Coronary artery (tissue), 2 donors: Measurements from ENCODE around the gene ACKR3.

Experiments
- DNase-seq: peaks from one replicate; pipeline ENCODE4 v3.0.0-alpha.2; 2017; ENCODE audit warnings: low spot score
- H3K27ac ChIP-seq, 2 donors: fragments of 200-600 bp; sonication (generic); one replicate each; pipeline ENCODE4 v1.5.1; 2016 to 2019
- H3K4me3 ChIP-seq: fragments of 200-600 bp; sonication (generic); 2 replicates; pipeline ENCODE4 v1.5.1; 2016; ENCODE audit warnings: mild to moderate bottlenecking, moderate library complexity
- TF ChIP-seq, protein P1 (sequence below): fragments of 200-600 bp; sonication (generic); IDR thresholded peaks from one replicate; pipeline ENCODE4 v1.5.1; 2019; ENCODE audit warnings: antibody characterized with exemption

The ACKR3 gene

GRCh38 chr2:236622201-236622600 is 52.6 kb downstream of the ACKR3 start:
- Histone ChIP-seq H3K4me3 (no peak overlapping the region), H3K27ac (no peak overlapping the region)
- no peak for DNase-seq
- TF ChIP-seq, protein P1, sequence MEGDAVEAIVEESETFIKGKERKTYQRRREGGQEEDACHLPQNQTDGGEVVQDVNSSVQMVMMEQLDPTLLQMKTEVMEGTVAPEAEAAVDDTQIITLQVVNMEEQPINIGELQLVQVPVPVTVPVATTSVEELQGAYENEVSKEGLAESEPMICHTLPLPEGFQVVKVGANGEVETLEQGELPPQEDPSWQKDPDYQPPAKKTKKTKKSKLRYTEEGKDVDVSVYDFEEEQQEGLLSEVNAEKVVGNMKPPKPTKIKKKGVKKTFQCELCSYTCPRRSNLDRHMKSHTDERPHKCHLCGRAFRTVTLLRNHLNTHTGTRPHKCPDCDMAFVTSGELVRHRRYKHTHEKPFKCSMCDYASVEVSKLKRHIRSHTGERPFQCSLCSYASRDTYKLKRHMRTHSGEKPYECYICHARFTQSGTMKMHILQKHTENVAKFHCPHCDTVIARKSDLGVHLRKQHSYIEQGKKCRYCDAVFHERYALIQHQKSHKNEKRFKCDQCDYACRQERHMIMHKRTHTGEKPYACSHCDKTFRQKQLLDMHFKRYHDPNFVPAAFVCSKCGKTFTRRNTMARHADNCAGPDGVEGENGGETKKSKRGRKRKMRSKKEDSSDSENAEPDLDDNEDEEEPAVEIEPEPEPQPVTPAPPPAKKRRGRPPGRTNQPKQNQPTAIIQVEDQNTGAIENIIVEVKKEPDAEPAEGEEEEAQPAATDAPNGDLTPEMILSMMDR, result no peak

DNA sequence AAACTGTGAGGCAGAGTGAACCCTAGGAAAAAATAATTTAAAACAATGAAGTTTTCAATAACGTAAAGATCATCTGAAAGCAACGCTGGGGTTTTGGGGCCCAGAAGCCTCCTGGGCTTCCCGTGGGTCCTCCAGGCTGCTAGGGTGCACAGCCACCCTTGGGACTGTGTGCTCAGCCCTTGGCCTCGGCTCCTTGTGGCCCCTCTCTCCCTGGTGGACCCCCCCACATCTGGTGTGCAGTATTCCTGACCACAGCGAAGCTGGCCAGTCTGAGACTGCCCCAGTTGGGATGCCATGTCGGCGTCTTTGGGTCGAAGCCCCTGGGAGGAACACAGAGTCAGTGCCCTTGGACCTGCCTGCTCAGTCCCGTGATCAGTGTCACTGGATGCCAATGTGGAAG is 53.0 kb downstream of the ACKR3 start:
- no peak overlapping the region for H3K4me3 ChIP-seq
- DNase-seq, result no peak
- no peak overlapping the region for H3K27ac ChIP-seq
- TF ChIP-seq, protein P1, result no peak

DNA sequence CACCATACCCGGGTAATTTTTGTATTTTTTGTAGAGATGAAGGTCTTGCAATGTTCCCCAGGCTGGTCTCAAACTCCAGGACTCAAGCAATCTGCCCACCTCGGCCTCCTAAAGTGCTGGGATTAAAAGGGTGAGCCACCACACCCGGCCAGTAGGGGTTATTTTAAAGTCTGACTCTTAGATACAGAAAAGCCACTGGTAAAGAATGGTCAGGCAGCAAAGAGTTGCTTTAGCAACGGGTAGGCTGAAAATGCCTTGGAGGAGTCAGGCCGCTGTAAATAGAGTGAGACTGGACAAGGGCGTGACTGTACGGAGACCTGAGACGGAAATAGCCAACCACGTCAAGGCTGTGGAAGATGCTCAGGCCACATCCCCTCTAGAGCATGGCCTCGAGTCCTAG is 54.2 kb downstream of the ACKR3 start:
- H3K27ac ChIP-seq, result no peak overlapping the region
- TF ChIP-seq, protein P1, result no peak
- DNase-seq, result no peak
- no peak overlapping the region for H3K4me3 ChIP-seq

DNA sequence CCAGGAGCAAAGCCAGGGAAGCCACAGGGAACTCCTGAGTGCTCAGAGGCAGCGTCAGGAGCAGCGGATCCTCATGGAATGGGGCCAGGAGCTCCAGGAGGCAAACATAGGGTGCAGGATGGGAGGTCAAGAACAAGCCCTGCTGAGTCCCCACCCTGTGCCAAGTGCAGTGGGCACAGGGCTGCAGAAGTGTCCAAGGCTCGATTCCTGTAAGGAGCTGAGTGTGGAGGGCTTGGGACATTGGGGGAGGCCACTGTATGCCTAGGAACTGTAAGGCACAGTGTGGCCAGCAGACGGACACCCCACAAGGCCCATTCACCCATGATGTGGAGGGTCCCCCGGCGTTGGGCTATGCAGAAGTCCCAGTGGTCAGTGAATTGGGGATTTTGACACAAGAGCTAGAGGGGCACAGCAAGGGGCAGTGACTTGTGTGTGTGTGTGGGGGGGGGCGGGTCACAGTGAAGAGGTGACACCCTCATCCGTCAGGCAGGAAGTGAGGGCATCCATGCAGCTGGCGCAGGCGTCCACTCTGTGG is 55.6 kb downstream of the ACKR3 start:
- no peak for DNase-seq
- Histone ChIP-seq H3K4me3 (no peak overlapping the region), H3K27ac (no peak overlapping the region)
- TF ChIP-seq, protein P1, result no peak

DNA sequence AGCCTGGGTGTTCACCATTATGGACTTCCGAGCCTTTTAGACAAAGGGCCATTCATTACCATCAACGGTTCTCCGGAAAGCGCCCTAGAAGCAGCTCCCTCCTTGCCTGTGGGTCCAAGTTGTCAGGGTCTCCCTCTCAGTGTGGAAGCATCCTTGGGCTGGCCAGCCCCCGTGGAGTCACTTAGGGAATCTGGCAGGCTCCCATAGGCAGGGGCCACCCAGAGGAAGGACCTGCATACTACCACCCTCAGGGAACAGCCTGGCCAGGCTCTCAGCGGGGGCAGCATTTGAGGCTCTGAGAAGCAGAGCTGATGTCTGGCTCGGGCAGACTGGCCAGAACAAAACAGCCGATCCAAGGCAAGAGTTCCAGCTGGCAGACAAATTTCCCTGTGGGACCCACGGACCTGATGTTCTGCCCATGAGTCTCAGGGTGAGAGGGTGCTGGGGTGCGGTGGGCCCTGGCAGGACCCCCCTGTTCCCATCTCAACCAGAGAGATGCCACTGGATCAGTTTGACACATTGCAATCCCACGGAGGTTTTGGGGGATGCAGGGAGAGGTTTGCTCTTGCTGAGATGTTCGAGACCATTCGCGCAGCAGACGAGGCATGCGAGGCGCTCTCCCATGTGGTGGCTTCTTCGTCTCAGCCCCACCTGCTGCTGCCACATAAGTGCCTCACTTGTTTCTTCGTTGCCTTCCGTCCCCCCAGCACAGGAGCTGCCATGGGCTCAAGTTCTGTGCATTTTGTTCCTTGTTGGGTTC is 56.9 kb downstream of the ACKR3 start:
- Histone ChIP-seq H3K4me3 (no peak overlapping the region), H3K27ac (no peak overlapping the region)
- no peak for DNase-seq
- TF ChIP-seq, protein P1, result no peak

- TF ChIP-seq, protein P1, result no peak
- H3K4me3 ChIP-seq, result no peak overlapping the region
- no peak for DNase-seq
- H3K27ac ChIP-seq, result no peak overlapping the region
These were observed 57.6 kb downstream of the ACKR3 start for GRCh38 chr2:236627193-236627592.

DNA sequence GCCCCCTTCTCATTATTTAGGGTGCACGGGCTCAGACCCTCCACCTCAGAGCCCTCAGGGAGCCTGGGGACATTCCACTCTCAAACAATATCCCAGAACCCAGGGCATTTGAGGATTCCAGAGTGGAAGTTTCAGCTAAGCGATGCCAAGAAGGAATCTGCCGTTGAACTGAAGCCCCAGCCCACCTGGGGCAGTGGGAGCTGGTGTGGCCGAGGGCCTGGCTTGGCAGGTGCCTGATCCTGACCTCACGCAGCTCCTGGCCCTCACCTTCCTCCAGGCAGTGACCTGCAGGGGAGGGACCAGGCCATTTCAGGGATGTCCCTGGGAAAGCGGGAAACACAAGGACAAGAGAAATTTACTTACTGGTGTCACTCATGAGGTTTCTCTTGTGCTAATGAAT is 58.2 kb downstream of the ACKR3 start:
- Histone ChIP-seq H3K4me3 (no peak overlapping the region), H3K27ac (no peak overlapping the region)
- TF ChIP-seq, protein P1, result no peak
- peak; percentile 41 for DNase-seq
